ENCODE measurements around the gene PCSK5. TPM values are rescaled to one million over a fixed set of nuclear protein-coding genes. Genes with fewer than 3 reads are reported as not detected.

PCSK5 gene
- total RNA-seq, 1 experiment from 2014 or later = 6.9 TPM

DNA sequence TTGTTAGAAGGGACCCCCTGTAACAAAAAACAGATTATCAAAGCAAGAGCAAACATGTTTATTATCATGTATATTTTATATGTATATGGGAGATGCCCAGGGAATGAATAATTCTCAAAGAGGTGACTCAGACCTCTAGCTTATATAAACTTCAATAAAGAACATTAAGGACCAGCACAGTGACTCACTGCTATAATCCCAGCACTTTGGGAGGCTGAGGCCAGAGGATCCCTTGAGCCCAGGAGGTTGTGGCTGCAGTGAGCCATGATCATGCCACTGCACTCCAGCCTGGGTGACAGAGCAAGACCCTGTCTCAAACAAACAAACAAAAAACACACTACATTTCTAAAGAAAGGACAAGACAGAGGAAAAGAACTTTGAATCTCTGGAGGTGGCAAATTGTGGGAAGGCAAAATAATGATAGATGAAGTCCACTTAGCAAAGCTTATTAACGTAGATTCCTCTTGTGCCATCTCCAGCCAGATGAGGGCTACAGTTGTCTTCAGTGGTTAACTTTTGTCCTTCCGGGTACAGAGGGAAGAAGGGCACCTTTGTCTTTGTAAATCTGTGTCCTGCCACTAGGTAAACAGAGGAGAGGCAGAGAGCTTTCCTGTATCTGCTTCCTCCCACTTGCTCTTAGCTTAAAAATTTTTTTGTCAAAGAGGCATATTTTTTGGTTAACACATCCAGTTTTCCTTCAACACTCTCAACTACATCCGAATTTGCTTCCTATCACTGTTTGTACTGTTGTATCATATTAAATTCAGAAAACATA lies 511.3 kb downstream of the PCSK5 start:
- H3K4me2 ChIP-seq (ENCODE audit: low read length) = peak overlapping the region; percentile 54
- intact Hi-C loops (cut with micrococcal nuclease) = loop anchor here (2.0 to 5.0 kb wide), 2 partner anchors 256 to 303 kb away; no protein-coding TSS in a partner anchor
- no peak overlapping the region for H3K9ac ChIP-seq (ENCODE audit: low read length)
- ChIA-PET CTCF (interaction anchor here (1.3 to 2.4 kb wide), 3 partner anchors 7 to 257 kb away, joined by 3 to 7 read pairs (median 4); partner anchors contain the start of gene RFK), POLR2A (interaction anchor here (1.1 kb wide), 1 partner anchor 9 kb away, joined by 3 read pairs; no protein-coding TSS in a partner anchor), RAD21 (ENCODE audit: low non-redundant PET in 1 of 2, low total read pairs in 2 of 2, uncharacterized antibody in 2 of 2, unreplicated experiment in 2 of 2) (no interaction called here)
- peak overlapping the region; percentile 92 for H2AFZ ChIP-seq (ENCODE audit: low read depth, low read length, poor library complexity, severe bottlenecking)
- DNase-seq (ENCODE audit: low read depth, low spot score) = no peak
- H3K36me3 ChIP-seq (ENCODE audit: control insufficient read depth in 1 of 2, insufficient read depth in 2 of 2, low read length in 2 of 2) = no peaks in the 10 kb centered on the region
- no peaks in the 10 kb centered on the region for H3K9me3 ChIP-seq (ENCODE audit: control insufficient read depth in 1 of 2, insufficient read depth in 1 of 2, low read depth in 1 of 2, low read length in 2 of 2)
- H3K27me3 ChIP-seq (ENCODE audit: insufficient read depth, low read length) = no peaks in the 10 kb centered on the region
- H4K20me1 ChIP-seq (ENCODE audit: insufficient read depth) = no peaks in the 10 kb centered on the region
- BruUV-seq (replicated peaks) = no TSS peak
- ATAC-seq = peak; percentile 76
- no peaks in the 10 kb centered on the region for H3K79me2 ChIP-seq (ENCODE audit: insufficient read depth, low read length)
- no peak overlapping the region for H3K27ac ChIP-seq (ENCODE audit: low read depth, low read length)
- peak; percentile 17; the same call in 1 of the 2 replicates for TF ChIP-seq ELF1 (IDR thresholded peaks at IDR 0.05; ENCODE audit: borderline replicate concordance, low read depth)
- no peak for TF ChIP-seq CEBPB (IDR thresholded peaks at IDR 0.05; ENCODE audit: low read depth)
- no peak for TF ChIP-seq RAD21 (IDR thresholded peaks at IDR 0.05; ENCODE audit: low read depth)
- TF ChIP-seq POLR2A (IDR thresholded peaks at IDR 0.05; ENCODE audit: borderline replicate concordance, extremely low read depth, insufficient read depth, insufficient read length) = no peak
- TF ChIP-seq POLR2AphosphoS5 (IDR thresholded peaks at IDR 0.05; ENCODE audit: low read depth, low read length) = no peak
- no peak for TF ChIP-seq CTCF (IDR thresholded peaks at IDR 0.05 in 2 of 3, conservative IDR thresholded peaks at IDR 0.05 in 1 of 3; ENCODE audit: borderline replicate concordance in 1 of 3, insufficient read depth in 1 of 3, low read depth in 2 of 3, low read length in 2 of 3)
- TF ChIP-seq EZH2phosphoT487 (IDR thresholded peaks at IDR 0.05; ENCODE audit: borderline replicate concordance) = no peak
- no peaks in the 10 kb centered on the region for H3K9me2 ChIP-seq (ENCODE audit: insufficient read depth)
- peaks cover 8 to 22% of the 10 kb centered on the region in 2 experiments; a peak in 3 of 4 replicates for H3K4me1 ChIP-seq (ENCODE audit: control insufficient read depth in 1 of 2, insufficient read depth in 2 of 2, low read length in 2 of 2)
- H3K4me3 ChIP-seq (replicated peaks in 1 of 2; ENCODE audit: low read depth in 1 of 2, low read length in 2 of 2) = 0 out of 4 replicates have a peak overlapping the region, but pooled peaks of 1 of the 2 experiments have one; percentile 4
